Lower leg skin (tissue), 4 donors: ENCODE results near the gene A2M. TPM values are rescaled to one million over a fixed set of nuclear protein-coding genes. Genes with fewer than 3 reads are reported as not detected.

ENCODE experiments used
- DNase-seq, 2 donors: peaks; one replicate each; pipeline ENCODE4 v3.0.0-alpha.2; 2019; ENCODE audit warnings: low spot score in 2 of 2
- H3K4me3 ChIP-seq: fragments of 200-600 bp; sonication (generic); 2 replicates; pipeline ENCODE4 v1.5.1; 2017; ENCODE audit warnings: mild to moderate bottlenecking, low read depth; ENCODE audit not compliant: poor library complexity, severe bottlenecking
- CTCF ChIP-seq, 3 donors: fragments of 450-650 bp; IDR thresholded peaks; one replicate each; pipeline ENCODE4 v1.5.1; 2016; ENCODE audit warnings: antibody characterized with exemption in 3 of 3, mild to moderate bottlenecking in 3 of 3, moderate library complexity in 2 of 3
- POLR2A ChIP-seq, 2 donors: fragments of 450-650 bp; IDR thresholded peaks; one replicate each; pipeline ENCODE4 v1.6.1; 2016 to 2017; ENCODE audit warnings: antibody characterized with exemption in 2 of 2, mild to moderate bottlenecking in 1 of 2, moderate library complexity in 1 of 2
- WGBS, 2 donors: methylation state at CpG; one replicate each; pipeline ENCODE4 v1.1.5; 2018; 5-methylcytosine and 5-hydroxymethylcytosine counted together
- intact Hi-C: fragments of 100-400 bp; cut with DNase I; formaldehyde crosslinking; loops from one replicate; pipeline ENCODE4 v1.15.0; 2023; ENCODE audit warnings: low total_unique reads
- total RNA-seq, 4 donors: library from RNA; depleted of rRNA; stranded (reverse); fragments of >200 nt; gene quantifications; one replicate each; pipeline ENCODE4 v1.1.0, GENCODE V29; 2016

Gene A2M
- total RNA-seq, 4 donors from 2014 or later: 32.9 to 123 (median 49.6) TPM

- H3K4me3 ChIP-seq: no peak overlapping the region
- DNase-seq: peak in 1 of 2 donors; percentile 47
These were observed 2.4 kb upstream of the A2M start for GRCh38 chr12:9118158-9118557.

DNA sequence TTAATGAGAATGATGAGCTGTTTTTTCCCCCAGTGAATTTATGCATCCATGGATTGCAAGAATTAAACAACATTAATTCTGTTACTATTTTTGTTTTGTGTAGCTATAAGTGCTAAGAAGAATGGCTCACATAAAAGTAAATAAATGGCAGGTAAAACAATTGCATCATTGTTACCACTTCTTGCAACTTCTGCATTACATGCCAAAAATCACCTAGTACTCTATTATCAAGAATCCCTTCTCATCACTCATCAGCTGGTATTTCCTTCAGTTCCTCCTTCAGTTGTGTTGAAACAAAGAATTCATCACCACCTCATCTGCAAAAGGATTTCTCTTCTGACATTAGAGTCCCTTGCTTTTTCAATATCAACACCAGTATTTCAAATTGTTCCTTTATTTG lies 773 bp downstream of the A2M start:
- H3K4me3 ChIP-seq: no peak overlapping the region
- no peak for DNase-seq
- intact Hi-C loops: no loop called here
- TF ChIP-seq POLR2A (IDR thresholded peaks at IDR 0.05) (no peak), CTCF (IDR thresholded peaks at IDR 0.05) (no peak)

More at GRCh38 chr12:9118158-9118557, 2.4 kb upstream of the A2M start:
- WGBS, 2 donors: 46 to 55% methylated on average over 3 of the region's 3 CpGs
- intact Hi-C loops: no loop called here
- TF ChIP-seq POLR2A (IDR thresholded peaks at IDR 0.05): no peak

DNA sequence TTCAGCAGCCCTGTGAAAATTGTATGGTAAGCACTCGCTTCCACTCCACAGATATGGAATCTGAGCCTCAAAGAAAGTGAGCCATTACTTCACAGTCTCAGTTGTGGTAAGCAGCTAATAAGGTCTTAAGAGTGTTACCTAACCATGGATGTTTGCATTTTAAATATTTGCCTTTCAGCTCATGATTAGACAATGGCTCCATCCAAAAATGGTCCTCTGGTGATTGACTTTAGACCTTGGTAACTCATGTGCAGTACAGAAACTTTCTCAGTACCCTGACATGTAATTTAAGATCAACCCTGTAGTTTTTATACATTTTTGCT lies 1.8 kb downstream of the A2M start:
- 81 to 85% methylated on average over 1 of the region's 1 CpG for WGBS, 2 donors
- intact Hi-C loops: no loop called here
- no peak overlapping the region for H3K4me3 ChIP-seq
- DNase-seq: no peak
- TF ChIP-seq CTCF (IDR thresholded peaks at IDR 0.05): no peak
- TF ChIP-seq POLR2A (IDR thresholded peaks at IDR 0.05): no peak

- no peak for TF ChIP-seq POLR2A (IDR thresholded peaks at IDR 0.05)
- TF ChIP-seq CTCF (IDR thresholded peaks at IDR 0.05): no peak
- no peak overlapping the region for H3K4me3 ChIP-seq
- 77 to 87% methylated on average over 7 of the region's 7 CpGs for WGBS, 2 donors
- no peak for DNase-seq
- intact Hi-C loops: no loop called here
These were observed 2.3 kb downstream of the A2M start for GRCh38 chr12:9113296-9113986.

DNA sequence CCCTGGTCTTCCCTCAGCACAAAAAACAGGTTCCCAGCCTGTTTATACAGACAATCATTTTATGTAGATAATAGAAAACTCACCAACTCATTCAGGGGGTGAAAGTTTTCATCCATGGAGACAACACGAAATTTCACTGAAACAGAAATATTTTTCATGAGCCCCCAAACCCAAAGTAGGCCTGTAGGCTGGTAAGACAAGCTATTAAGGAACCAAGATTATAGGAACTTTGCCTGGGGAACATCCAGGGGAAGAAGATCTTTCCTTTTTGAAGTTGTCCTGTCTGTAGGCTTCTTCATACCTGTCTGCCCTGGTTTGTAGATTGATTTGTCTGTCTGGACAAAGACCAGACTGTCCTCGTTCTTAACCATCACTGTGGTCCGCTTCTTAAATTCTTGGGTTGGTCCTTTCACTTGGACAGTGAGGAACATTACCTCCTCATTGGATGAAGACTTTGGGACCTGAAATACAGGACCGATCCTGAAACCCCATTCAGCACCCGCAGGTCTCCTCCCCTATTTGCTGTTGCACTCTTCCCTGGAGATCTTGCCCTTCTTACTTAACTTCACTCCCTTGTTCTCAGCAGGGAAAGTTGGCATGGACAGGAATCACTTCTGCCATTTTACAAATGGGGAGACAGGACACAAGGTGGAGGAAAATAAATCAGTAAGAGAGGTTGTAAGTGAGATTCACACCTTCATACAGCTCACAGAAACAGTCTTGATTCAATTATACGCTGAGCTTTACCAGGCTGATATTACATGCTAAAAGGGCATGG lies 3.5 kb downstream of the A2M start:
- WGBS, 2 donors: 87 to 89% methylated on average over 6 of the region's 6 CpGs
- no peak for DNase-seq
- no peak overlapping the region for H3K4me3 ChIP-seq
- intact Hi-C loops: no loop called here
- TF ChIP-seq CTCF (IDR thresholded peaks at IDR 0.05): no peak
- TF ChIP-seq POLR2A (IDR thresholded peaks at IDR 0.05): no peak

DNA sequence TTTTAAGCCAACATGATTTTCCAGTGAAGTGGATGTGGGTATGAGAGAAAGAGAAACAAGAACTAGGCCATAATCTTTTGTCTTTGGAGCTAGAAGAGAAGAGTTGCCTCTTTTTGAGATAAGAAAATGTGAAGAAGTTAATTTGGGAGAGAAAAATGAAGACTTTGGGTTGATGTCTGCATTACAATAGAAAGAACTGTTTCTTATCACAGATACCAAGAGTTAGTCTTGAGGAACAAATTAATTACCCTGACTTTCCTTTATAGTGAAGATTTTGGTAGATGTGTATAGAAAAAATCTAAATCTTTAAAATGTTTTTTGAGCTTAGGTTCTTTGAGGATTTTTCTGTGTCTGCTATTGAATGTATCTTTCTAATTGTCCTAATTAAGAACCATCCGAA lies 4.2 kb downstream of the A2M start:
- TF ChIP-seq POLR2A (IDR thresholded peaks at IDR 0.05) (no peak), CTCF (IDR thresholded peaks at IDR 0.05) (no peak)
- intact Hi-C loops: no loop called here
- WGBS, 2 donors: 74 to 81% methylated on average over 1 of the region's 1 CpG
- H3K4me3 ChIP-seq: no peak overlapping the region
- no peak for DNase-seq
